ENCODE data around the gene DPM3. TPM values are rescaled to one million over a fixed set of nuclear protein-coding genes. Genes with fewer than 3 reads are reported as not detected.

DPM3 gene
- total and polyA plus RNA-seq, 2 of the 13 experiments (the other 11 are each of a cell fraction or from before 2014, with no cell fraction given) = 23.2 to 53.4 TPM

- peak; percentile 91 for TF ChIP-seq KDM2A (CRISPR knock-in tag; IDR thresholded peaks at IDR 0.05; ENCODE audit: borderline replicate concordance, low read depth)
- 0 out of 2 replicates have a peak, but pooled peaks have one; percentile 51 for TF ChIP-seq HOXD1 (CRISPR knock-in tag; IDR thresholded peaks at IDR 0.05)
- TF ChIP-seq E2F5 (CRISPR knock-in tag; conservative IDR thresholded peaks at IDR 0.05) = no peak
- no peak for TF ChIP-seq ZBED4 (CRISPR knock-in tag; IDR thresholded peaks at IDR 0.05; ENCODE audit: borderline replicate concordance)
- TF ChIP-seq HNF4A (CRISPR knock-in tag; IDR thresholded peaks at IDR 0.05) = peak; percentile 10; the same call in 1 of the 2 replicates
- no peak for TF ChIP-seq ZNF567 (CRISPR knock-in tag; IDR thresholded peaks at IDR 0.05; ENCODE audit: borderline replicate concordance)
- TF ChIP-seq FOSL1 (CRISPR knock-in tag; IDR thresholded peaks at IDR 0.05; ENCODE audit: borderline replicate concordance) = no peak
- peak; percentile 85; the same call in 1 of the 2 replicates for TF ChIP-seq MXD4 (CRISPR knock-in tag; IDR thresholded peaks at IDR 0.05)
- TF ChIP-seq ZBTB49 (CRISPR knock-in tag; IDR thresholded peaks at IDR 0.05; ENCODE audit: borderline replicate concordance) = no peak
- peak; percentile 84 for TF ChIP-seq ZNF781 (CRISPR knock-in tag; IDR thresholded peaks at IDR 0.05; ENCODE audit: borderline replicate concordance, not compliant biosample characterization)
- TF ChIP-seq ZSCAN20 (CRISPR knock-in tag; IDR thresholded peaks at IDR 0.05; ENCODE audit: borderline replicate concordance) = peak; percentile 20; the same call in 1 of the 2 replicates
- peak; percentile 22; the same call in 1 of the 2 replicates for TF ChIP-seq ZFP36L1 (CRISPR knock-in tag; IDR thresholded peaks at IDR 0.05)
- no peak for TF ChIP-seq ZNF605 (CRISPR knock-in tag; IDR thresholded peaks at IDR 0.05)
- TF ChIP-seq NR2C2 (CRISPR knock-in tag; IDR thresholded peaks at IDR 0.05; ENCODE audit: borderline replicate concordance) = peak; percentile 80
- peak; percentile 84 for TF ChIP-seq RXRB (CRISPR knock-in tag; IDR thresholded peaks at IDR 0.05; ENCODE audit: borderline replicate concordance)
- peak; percentile 75; the same call in 1 of the 2 replicates for TF ChIP-seq HOXA5 (CRISPR knock-in tag; IDR thresholded peaks at IDR 0.05)
- TF ChIP-seq ASH2L (IDR thresholded peaks at IDR 0.05; ENCODE audit: insufficient read length, low read depth, low read length) = no peak
- no peak for TF ChIP-seq NR2F6 (IDR thresholded peaks at IDR 0.05)
- peak; percentile 37 for TF ChIP-seq NR2F6 (CRISPR knock-in tag; IDR thresholded peaks at IDR 0.05)
- TF ChIP-seq ZSCAN21 (CRISPR knock-in tag; IDR thresholded peaks at IDR 0.05; ENCODE audit: borderline replicate concordance) = peak; percentile 79
- TF ChIP-seq ZNF629 (CRISPR knock-in tag; conservative IDR thresholded peaks at IDR 0.05) = peak; percentile 10; the same call in 1 of the 2 replicates
- no peak for TF ChIP-seq SIN3B (IDR thresholded peaks at IDR 0.05; ENCODE audit: low read length)
- TF ChIP-seq SAP130 (CRISPR knock-in tag; IDR thresholded peaks at IDR 0.05; ENCODE audit: low read depth) = peak; percentile 97
- peak; percentile 66 for TF ChIP-seq SOX5 (CRISPR knock-in tag; IDR thresholded peaks at IDR 0.05; ENCODE audit: borderline replicate concordance)
- no peak for TF ChIP-seq HNRNPUL1 (IDR thresholded peaks at IDR 0.05; ENCODE audit: low read depth, low read length)
Observed at GRCh38 chr1:155134880-155135414, 5.4 kb downstream of the DPM3 start (continued).
